HCT116 (cell line): ENCODE measurements around the gene CENPB. TPM values are rescaled to one million over a fixed set of nuclear protein-coding genes. Genes with fewer than 3 reads are reported as not detected.

Experiments used
- ATAC-seq: fragments of 200-7000 bp; cut with Tn5 transposase; 2 replicates; pipeline ENCODE4 v1.9.1; 2020; ENCODE audit warnings: mild to moderate bottlenecking, moderate library complexity
- BruUV-seq: library from RNA; stranded (reverse); fragments of 400-500 nt; replicated peaks from 2 replicates; lab custom pipeline; 2021; lab: Mats Ljungman, UMichigan
- CTCF ChIA-PET: fragments of 300-600 bp; sonication (Branson Sonifier 250); formaldehyde crosslinking; loops from one replicate; lab custom pipeline; 2021; ENCODE audit warnings: antibody characterized with exemption; lab: Charles Lee
- POLR2A ChIA-PET: fragments of 300-600, 350-600 bp; sonication (Branson Sonifier 250); formaldehyde crosslinking; loops from one replicate; lab custom pipeline; 2021; ENCODE audit warnings: antibody characterized with exemption; lab: Charles Lee
- RAD21 ChIA-PET, 2 experiments: fragments of 300-600 bp; sonication (Branson Sonifier 250); formaldehyde crosslinking; loops; one replicate each; lab custom pipeline; 2023; ENCODE audit warnings: low total read pairs in 2 of 2; ENCODE audit not compliant: uncharacterized antibody in 2 of 2, unreplicated experiment in 2 of 2, low non-redundant PET in 1 of 2; lab: Charles Lee
- DNase-seq: peaks from one replicate; pipeline ENCODE4 v3.0.0-alpha.2; 2010; ENCODE audit warnings: low read depth, low spot score
- H2AFZ ChIP-seq: fragments of 200-600 bp; shearing (Covaris generic), sonication (generic); 2 replicates; pipeline ENCODE4 v1.6.1; 2017; ENCODE audit warnings: low read depth, mixed run types, mixed read lengths, antibody characterized with exemption, low read length; ENCODE audit not compliant: poor library complexity, severe bottlenecking
- H3K27ac ChIP-seq: 2 replicates; pipeline ENCODE4 v1.5.1; 2012; ENCODE audit warnings: low read depth, low read length
- H3K27me3 ChIP-seq: fragments of 200-600 bp; sonication (generic); 2 replicates; pipeline ENCODE4 v1.6.1; 2016; ENCODE audit warnings: mixed run types, low read length, mixed read lengths; ENCODE audit not compliant: insufficient read depth
- H3K36me3 ChIP-seq, 2 experiments: fragments of 200-500 bp in 1 of 2; fragments of 200-600 bp in 1 of 2; sonication (Bioruptor generic) in 1 of 2; sonication (generic) in 1 of 2; 2 replicates each; pipeline versions ENCODE4 v1.5.1 to v1.6.1; 2014 to 2016; ENCODE audit warnings: low read length in 2 of 2, inconsistent platforms in 1 of 2, mixed read lengths in 1 of 2, mixed run types in 1 of 2; ENCODE audit not compliant: insufficient read depth in 2 of 2, control insufficient read depth in 1 of 2
- H3K4me1 ChIP-seq, 2 experiments: fragments of 200-600 bp in 1 of 2; sonication (generic) in 1 of 2; 2 replicates each; pipeline versions ENCODE4 v1.5.1 to v1.6.1; 2012 to 2017; ENCODE audit warnings: low read length in 2 of 2, inconsistent platforms in 1 of 2, mild to moderate bottlenecking in 1 of 2, mixed read lengths in 1 of 2, mixed run types in 1 of 2, moderate library complexity in 1 of 2; ENCODE audit not compliant: insufficient read depth in 2 of 2, control insufficient read depth in 1 of 2
- H3K4me2 ChIP-seq: fragments of 200-600 bp; sonication (generic); 2 replicates; pipeline ENCODE4 v1.6.1; 2017; ENCODE audit warnings: mixed run types, low read length, mixed read lengths
- H3K4me3 ChIP-seq, 2 experiments: fragments of 200-600 bp in 1 of 2; sonication (generic) in 1 of 2; replicated peaks in 1 of 2; 2 replicates each; pipeline ENCODE4 v1.5.1; 2011 to 2016; ENCODE audit warnings: low read length in 2 of 2, control low read depth in 1 of 2, low read depth in 1 of 2, mild to moderate bottlenecking in 1 of 2, mixed read lengths in 1 of 2, mixed run types in 1 of 2
- H3K79me2 ChIP-seq: fragments of 200-600 bp; sonication (generic); 2 replicates; pipeline ENCODE4 v1.6.1; 2017; ENCODE audit warnings: mild to moderate bottlenecking, mixed run types, low read length, moderate library complexity, mixed read lengths; ENCODE audit not compliant: insufficient read depth
- H3K9ac ChIP-seq: fragments of 200-600 bp; sonication (generic); 2 replicates; pipeline ENCODE4 v1.6.1; 2016; ENCODE audit warnings: low read length, mixed read lengths
- H3K9me2 ChIP-seq: fragments of 200-600 bp; sonication (generic), shearing (Covaris generic); 2 replicates; pipeline ENCODE4 v1.6.1; 2017; ENCODE audit warnings: mixed run types, mild to moderate bottlenecking, moderate library complexity; ENCODE audit not compliant: insufficient read depth
- H3K9me3 ChIP-seq, 2 experiments: fragments of 200-500 bp in 1 of 2; fragments of 200-600 bp in 1 of 2; sonication (Bioruptor generic) in 1 of 2; sonication (generic) in 1 of 2; 2 replicates each; pipeline ENCODE4 v1.6.1; 2014 to 2017; ENCODE audit warnings: low read length in 2 of 2, mixed read lengths in 2 of 2, inconsistent platforms in 1 of 2, low read depth in 1 of 2, mild to moderate bottlenecking in 1 of 2, mixed run types in 1 of 2, moderate library complexity in 1 of 2; ENCODE audit not compliant: control insufficient read depth in 1 of 2, insufficient read depth in 1 of 2
- H4K20me1 ChIP-seq: fragments of 200-600 bp; sonication (generic), shearing (Covaris generic); 2 replicates; pipeline ENCODE4 v1.6.1; 2017; ENCODE audit warnings: mixed run types, mild to moderate bottlenecking, moderate library complexity; ENCODE audit not compliant: insufficient read depth
- ATF3 ChIP-seq: IDR thresholded peaks from 2 replicates; pipeline ENCODE4 v1.6.1; 2012
- ELF1 ChIP-seq: IDR thresholded peaks from 2 replicates; pipeline ENCODE4 v1.6.1; 2012; ENCODE audit warnings: low read depth, borderline replicate concordance
- EZH2 ChIP-seq: fragments of 200-600 bp; sonication (generic); IDR thresholded peaks from 2 replicates; pipeline ENCODE4 v1.6.1; 2017; ENCODE audit warnings: antibody characterized with exemption, mixed run types
- JUND ChIP-seq: IDR thresholded peaks from 2 replicates; pipeline ENCODE4 v1.6.1; 2012
- RAD21 ChIP-seq: IDR thresholded peaks from 2 replicates; pipeline ENCODE4 v1.6.1; 2012; ENCODE audit warnings: low read depth, mild to moderate bottlenecking
- intact Hi-C: fragments of 100-400 bp; cut with micrococcal nuclease; formaldehyde crosslinking; loops from 2 replicates; pipeline ENCODE4 v1.10.0; 2022
- total RNA-seq: library from RNA; stranded (reverse); gene quantifications from one replicate; pipeline ENCODE4 v1.2.1, GENCODE V29; 2021; ENCODE audit not compliant: unreplicated experiment

CENPB gene
- total RNA-seq, 1 experiment from 2014 or later = 67.2 TPM

DNA sequence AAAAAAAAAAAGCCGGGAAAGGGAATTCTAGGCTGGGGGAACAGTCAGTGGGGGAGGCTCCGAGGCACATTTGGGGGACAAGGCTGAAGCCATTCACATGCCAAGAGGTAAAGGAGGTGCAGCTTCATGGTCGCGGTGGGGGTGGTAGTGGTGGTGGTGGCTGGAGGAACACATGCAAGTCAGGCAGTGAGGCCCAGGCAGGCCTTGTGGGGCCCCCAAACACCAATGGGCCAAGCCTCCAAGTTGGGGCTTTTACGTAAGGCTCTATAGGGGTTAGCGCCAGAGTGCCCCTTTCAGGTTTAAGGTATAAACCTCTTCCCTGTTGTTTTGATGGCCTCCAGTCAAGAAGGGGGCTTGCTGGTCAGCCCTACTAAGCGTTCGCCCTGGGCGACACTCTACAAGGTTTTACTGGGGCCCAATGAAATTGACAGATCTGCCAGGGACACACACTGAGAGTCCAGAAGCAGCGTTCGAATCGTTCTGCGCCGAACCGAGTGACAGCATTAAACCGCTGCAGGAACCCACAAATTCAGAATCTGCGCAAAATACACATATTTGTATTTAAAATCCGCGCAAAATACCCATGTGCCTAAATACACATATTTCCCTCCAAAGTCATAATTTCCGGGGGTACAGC lies 33.0 kb upstream of the CENPB start:
- peaks cover 4 to 5% of the 10 kb centered on the region in 2 experiments; a peak in 1 of 4 replicates for H3K36me3 ChIP-seq
- H3K4me2 ChIP-seq = peak overlapping the region; percentile 84
- POLR2A ChIA-PET = interaction anchor here (1.6 to 3.8 kb wide), 3 partner anchors 24 to 33 kb away, joined by 4 to 16 read pairs (median 12); partner anchors contain the start of genes CDC25B and CENPB
- H3K79me2 ChIP-seq = peaks cover 5% of the 10 kb centered on the region
- intact Hi-C loops = no loop called here
- ATAC-seq = no peak
- H3K9me2 ChIP-seq = no peaks in the 10 kb centered on the region
- H3K9me3 ChIP-seq = no peaks in the 10 kb centered on the region
- H3K9ac ChIP-seq = peak overlapping the region; percentile 81
- DNase-seq = no peak
- no peak overlapping the region for H2AFZ ChIP-seq
- H3K27ac ChIP-seq = peak overlapping the region; percentile 87
- H3K27me3 ChIP-seq = no peaks in the 10 kb centered on the region
- H4K20me1 ChIP-seq = no peaks in the 10 kb centered on the region
- peaks cover 29 to 51% of the 10 kb centered on the region in 2 experiments for H3K4me1 ChIP-seq
- no peak for TF ChIP-seq ATF3
- TF ChIP-seq RAD21 = no peak
- TF ChIP-seq EZH2 = no peak
- no peak for TF ChIP-seq ELF1
- TF ChIP-seq JUND = no peak
- TF ChIP-seq, all 23 proteins: peak for 0
- peak overlapping the region; percentile 70 to 82 for H3K4me3 ChIP-seq
- RAD21 ChIA-PET = interaction anchor here (0.6 to 2.1 kb wide), 4 partner anchors 11 to 35 kb away, joined by 3 to 8 read pairs (median 6); partner anchors contain the start of gene CENPB (in 1 of the 2)
- BruUV-seq = TSS peak; percentile 89
- CTCF ChIA-PET = interaction anchor here (0.6 to 3.5 kb wide), 8 partner anchors 8 to 70 kb away, joined by 3 to 17 read pairs (median 11); partner anchors contain the start of genes ADISSP, CENPB and SPEF1
